ENCODE measurements around the gene GEMIN7.

GEMIN7 gene

GRCh38 chr19:45128806-45129205 is 49.7 kb downstream of the GEMIN7 start:
- no peak for DNase-seq (ENCODE audit: low read depth)

GRCh38 chr19:45130236-45130635 is 51.2 kb downstream of the GEMIN7 start:
- DNase-seq (ENCODE audit: low read depth): no peak

- no peak for DNase-seq (ENCODE audit: low read depth)
These were observed 52.0 kb downstream of the GEMIN7 start for GRCh38 chr19:45130888-45131615.

GRCh38 chr19:45133661-45134060 is 54.6 kb downstream of the GEMIN7 start:
- no peak for DNase-seq (ENCODE audit: low read depth)

- DNase-seq (ENCODE audit: low read depth): no peak
These were observed 56.3 kb downstream of the GEMIN7 start for GRCh38 chr19:45135176-45135885.

GRCh38 chr19:45136507-45137178 is 57.6 kb downstream of the GEMIN7 start:
- no peak for DNase-seq (ENCODE audit: low read depth)

GRCh38 chr19:45137179-45137761 is 58.2 kb downstream of the GEMIN7 start:
- DNase-seq (ENCODE audit: low read depth): no peak

GRCh38 chr19:45138303-45138751 is 59.3 kb downstream of the GEMIN7 start:
- no peak for DNase-seq (ENCODE audit: low read depth)

- no peak for DNase-seq (ENCODE audit: low read depth)
These were observed 60.5 kb downstream of the GEMIN7 start for GRCh38 chr19:45139286-45140143.

GRCh38 chr19:45140144-45140503 is 61.1 kb downstream of the GEMIN7 start:
- DNase-seq (ENCODE audit: low read depth): no peak

- DNase-seq (ENCODE audit: low read depth): no peak
These were observed 61.5 kb downstream of the GEMIN7 start for GRCh38 chr19:45140533-45140932.

Measured in activated T-helper 1 cell treated with Interleukin-2 at 50 U/mL for 16 hours (primary cell).